ENCODE results near the gene ACTR8. TPM values are rescaled to one million over a fixed set of nuclear protein-coding genes. Genes with fewer than 3 reads are reported as not detected.

ACTR8 gene
- total RNA-seq, 6 experiments from 2014 or later: 43.3 to 47.6 (median 45.6) TPM

DNA sequence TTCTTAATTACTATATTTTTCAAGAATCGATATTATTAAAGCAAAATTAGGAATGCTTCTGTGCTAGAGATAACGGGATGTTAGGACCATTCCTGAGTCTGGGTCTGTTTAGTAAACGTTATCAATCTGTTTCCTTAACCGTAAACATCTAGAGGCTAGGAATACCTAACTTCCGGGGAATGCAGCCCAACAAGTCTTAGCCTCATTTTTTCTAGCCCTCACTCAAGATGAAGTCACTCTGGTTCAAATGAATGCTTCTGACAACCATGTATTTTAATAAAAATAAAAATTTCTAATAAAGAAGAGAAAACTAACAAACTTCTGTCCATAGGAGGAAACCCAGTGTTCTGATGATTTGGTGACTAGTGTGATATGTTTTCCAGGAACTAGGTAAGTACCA, 20.8 kb upstream of the ACTR8 start:
- no peak for DNase-seq
- no peaks in the 10 kb centered on the region for H3K4me1 Mint-ChIP-seq (ENCODE audit: low read depth)
- no peaks in the 10 kb centered on the region for H3K36me3 Mint-ChIP-seq (ENCODE audit: low read depth)
- no peak overlapping the region for H3K4me3 Mint-ChIP-seq
- TF ChIP-seq, protein P1, sequence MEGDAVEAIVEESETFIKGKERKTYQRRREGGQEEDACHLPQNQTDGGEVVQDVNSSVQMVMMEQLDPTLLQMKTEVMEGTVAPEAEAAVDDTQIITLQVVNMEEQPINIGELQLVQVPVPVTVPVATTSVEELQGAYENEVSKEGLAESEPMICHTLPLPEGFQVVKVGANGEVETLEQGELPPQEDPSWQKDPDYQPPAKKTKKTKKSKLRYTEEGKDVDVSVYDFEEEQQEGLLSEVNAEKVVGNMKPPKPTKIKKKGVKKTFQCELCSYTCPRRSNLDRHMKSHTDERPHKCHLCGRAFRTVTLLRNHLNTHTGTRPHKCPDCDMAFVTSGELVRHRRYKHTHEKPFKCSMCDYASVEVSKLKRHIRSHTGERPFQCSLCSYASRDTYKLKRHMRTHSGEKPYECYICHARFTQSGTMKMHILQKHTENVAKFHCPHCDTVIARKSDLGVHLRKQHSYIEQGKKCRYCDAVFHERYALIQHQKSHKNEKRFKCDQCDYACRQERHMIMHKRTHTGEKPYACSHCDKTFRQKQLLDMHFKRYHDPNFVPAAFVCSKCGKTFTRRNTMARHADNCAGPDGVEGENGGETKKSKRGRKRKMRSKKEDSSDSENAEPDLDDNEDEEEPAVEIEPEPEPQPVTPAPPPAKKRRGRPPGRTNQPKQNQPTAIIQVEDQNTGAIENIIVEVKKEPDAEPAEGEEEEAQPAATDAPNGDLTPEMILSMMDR (IDR thresholded peaks at IDR 0.05): no peak
- no peak overlapping the region for H3K27ac Mint-ChIP-seq
- no peaks in the 10 kb centered on the region for H3K9me3 Mint-ChIP-seq
- H3K27me3 Mint-ChIP-seq (ENCODE audit: insufficient read depth): no peaks in the 10 kb centered on the region; the same call in none of the 2 replicates

DNA sequence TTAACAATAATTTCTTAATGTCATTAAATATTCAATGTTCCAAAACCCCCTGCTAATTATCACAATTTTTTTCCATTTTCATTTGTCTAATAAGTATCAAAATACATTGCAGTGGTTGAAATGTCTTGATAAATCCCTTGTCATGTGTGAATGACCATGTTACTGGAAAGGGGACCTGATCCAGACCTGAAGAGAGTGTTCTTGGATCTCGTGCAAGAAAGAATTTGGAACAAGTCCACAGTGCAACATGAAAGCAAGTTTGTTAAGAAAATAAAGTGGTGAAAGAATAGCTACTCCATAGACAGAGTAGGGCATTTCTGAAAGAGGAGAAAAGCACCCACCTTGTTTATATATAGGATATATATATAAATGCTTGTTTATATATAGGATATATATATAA, 20.1 kb upstream of the ACTR8 start:
- H3K4me3 Mint-ChIP-seq: no peak overlapping the region

DNA sequence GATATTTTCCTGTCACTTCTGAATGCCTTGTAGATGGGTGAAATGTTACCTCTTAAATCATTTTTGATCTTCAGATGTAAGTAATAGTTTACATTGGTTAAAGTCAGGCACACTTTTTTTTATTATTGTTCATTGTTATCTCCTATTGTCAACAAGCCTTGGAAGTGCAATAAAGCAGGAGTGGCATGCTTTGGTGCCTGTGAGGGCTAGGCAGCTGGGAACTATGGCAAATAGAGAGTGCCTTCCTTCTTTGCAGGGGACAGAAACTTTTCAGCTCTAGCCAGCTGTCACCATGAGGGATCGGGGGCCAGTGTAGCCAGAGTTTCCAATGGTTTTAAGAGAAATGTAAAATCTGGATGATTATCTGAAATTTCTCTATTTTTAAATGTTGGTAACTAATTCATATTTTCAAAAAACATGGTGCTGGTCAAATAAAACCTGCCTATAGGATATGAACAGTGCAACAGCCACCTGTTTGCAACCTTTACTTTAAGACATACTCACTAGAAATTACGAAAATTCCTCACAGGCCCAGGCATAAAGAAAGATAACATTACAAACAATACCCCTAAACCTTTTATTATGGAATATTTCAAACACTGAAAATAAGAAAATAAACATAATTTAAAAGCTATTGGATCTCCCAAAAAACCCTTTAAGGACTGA, 18.8 kb upstream of the ACTR8 start:
- DNase-seq: no peak
- Mint-ChIP-seq H3K36me3 (ENCODE audit: low read depth) (no peaks in the 10 kb centered on the region), H3K4me3 (no peak overlapping the region), H3K4me1 (ENCODE audit: low read depth) (no peaks in the 10 kb centered on the region), H3K27me3 (ENCODE audit: insufficient read depth) (no peaks in the 10 kb centered on the region; the same call in none of the 2 replicates), H3K9me3 (no peaks in the 10 kb centered on the region), H3K27ac (no peak overlapping the region)
- TF ChIP-seq, protein P1 (IDR thresholded peaks at IDR 0.05): no peak

More for the DNA sequence above, 20.1 kb upstream of the ACTR8 start:
- Mint-ChIP-seq H3K36me3 (ENCODE audit: low read depth) (no peaks in the 10 kb centered on the region), H3K9me3 (no peaks in the 10 kb centered on the region), H3K4me1 (ENCODE audit: low read depth) (no peaks in the 10 kb centered on the region), H3K27ac (no peak overlapping the region), H3K27me3 (ENCODE audit: insufficient read depth) (no peaks in the 10 kb centered on the region; the same call in none of the 2 replicates)
- no peak for DNase-seq
- TF ChIP-seq, protein P1 (IDR thresholded peaks at IDR 0.05): no peak

DNA sequence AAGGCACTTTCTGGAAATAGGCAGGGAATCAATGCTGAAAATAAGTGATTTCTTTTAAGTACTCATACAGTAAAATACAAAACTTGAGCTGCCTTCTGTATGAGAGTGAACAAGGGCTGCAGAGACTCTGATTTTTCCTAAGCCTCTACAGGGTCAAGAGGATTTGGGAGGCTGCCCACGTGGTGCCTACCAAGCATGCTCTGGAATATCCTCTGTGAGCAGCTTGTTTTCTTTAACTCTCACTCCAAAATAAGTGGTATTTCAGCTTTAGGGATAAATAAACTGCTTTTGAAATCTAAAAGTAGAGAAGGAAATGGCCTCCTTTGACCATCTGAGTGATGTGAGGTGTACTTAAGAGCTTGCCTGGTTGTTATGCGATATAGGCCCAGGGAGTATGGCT, 17.8 kb upstream of the ACTR8 start:
- Mint-ChIP-seq H3K4me1 (ENCODE audit: low read depth) (no peaks in the 10 kb centered on the region), H3K9me3 (no peaks in the 10 kb centered on the region), H3K36me3 (ENCODE audit: low read depth) (no peaks in the 10 kb centered on the region), H3K27ac (no peak overlapping the region), H3K4me3 (no peak overlapping the region), H3K27me3 (ENCODE audit: insufficient read depth) (no peaks in the 10 kb centered on the region; the same call in none of the 2 replicates)
- TF ChIP-seq, protein P1 (IDR thresholded peaks at IDR 0.05): no peak
- no peak for DNase-seq

DNA sequence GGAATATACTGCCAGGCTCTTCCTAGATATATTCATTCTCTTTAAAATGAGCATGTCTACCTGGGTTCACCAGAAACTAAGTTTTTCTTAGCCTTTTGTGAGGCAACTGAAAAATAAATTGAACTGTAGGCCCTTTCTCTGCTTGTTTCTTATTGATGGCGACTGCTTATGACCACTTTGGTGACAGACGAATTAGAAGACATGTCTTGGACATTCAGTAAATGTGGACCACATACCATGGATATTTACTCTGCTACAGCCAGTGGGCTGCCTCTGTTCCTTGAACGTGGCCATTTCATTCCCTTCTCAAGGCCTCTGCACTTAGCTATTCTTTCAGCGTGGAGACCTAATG, 10.3 kb upstream of the ACTR8 start:
- TF ChIP-seq, protein P1 (IDR thresholded peaks at IDR 0.05): no peak
- Mint-ChIP-seq H3K27ac (peak overlapping the region; percentile 98), H3K36me3 (ENCODE audit: low read depth) (peaks cover 5% of the 10 kb centered on the region), H3K4me1 (ENCODE audit: low read depth) (peaks cover 36% of the 10 kb centered on the region), H3K27me3 (ENCODE audit: insufficient read depth) (peaks cover 2% of the 10 kb centered on the region; the same call in 1 of the 2 replicates), H3K9me3 (no peaks in the 10 kb centered on the region), H3K4me3 (peak overlapping the region; percentile 92)
- DNase-seq: no peak

Measured in HFFc6 (cell line).